Uterus (tissue), 4 donors: ENCODE measurements around the gene KIAA0825. TPM values are rescaled to one million over a fixed set of nuclear protein-coding genes. Genes with fewer than 3 reads are reported as not detected.
"Not testable (repeated sequence)": the region's sequence is repeated elsewhere in the genome, so short reads cannot be mapped to it uniquely, and the experiment has no call there.

Experiments used
- DNase-seq, 2 donors: peaks; one replicate each; pipeline ENCODE4 v3.0.0-alpha.2; 2019 to 2020
- H3K27ac ChIP-seq, 2 donors: fragments of 200-600 bp; sonication (generic); 1 replicate in 1 of 2; 2 replicates in 1 of 2; pipeline ENCODE4 v1.5.1; 2016 to 2018
- H3K27me3 ChIP-seq, 2 donors: fragments of 200-600 bp; sonication (generic); one replicate each; pipeline ENCODE4 v1.5.1; 2018 to 2019; ENCODE audit warnings: control low read depth in 1 of 2
- H3K36me3 ChIP-seq, 2 donors: fragments of 200-600 bp; sonication (generic); one replicate each; pipeline ENCODE4 v1.5.1; 2019; ENCODE audit warnings: control low read depth in 1 of 2
- H3K4me1 ChIP-seq, 2 donors: fragments of 200-600 bp; sonication (generic); one replicate each; pipeline ENCODE4 v1.5.1; 2018 to 2019; ENCODE audit warnings: control low read depth in 1 of 2
- H3K4me3 ChIP-seq, 2 donors: fragments of 200-600 bp; sonication (generic); 1 replicate in 1 of 2; 2 replicates in 1 of 2; pipeline ENCODE4 v1.5.1; 2018 to 2019; ENCODE audit warnings: mild to moderate bottlenecking in 1 of 2
- H3K9me3 ChIP-seq, 2 donors: fragments of 200-600 bp; sonication (generic); one replicate each; pipeline ENCODE4 v1.5.1; 2019; ENCODE audit warnings: control low read depth in 1 of 2
- POLR2A ChIP-seq, 2 donors: fragments of 450-650 bp; IDR thresholded peaks; one replicate each; pipeline ENCODE4 v1.6.1; 2016; ENCODE audit warnings: antibody characterized with exemption in 2 of 2, mild to moderate bottlenecking in 1 of 2, moderate library complexity in 1 of 2
- intact Hi-C: fragments of 100-400 bp; cut with DNase I; formaldehyde crosslinking; loops from one replicate; pipeline ENCODE4 v1.15.1; 2023; ENCODE audit warnings: low total_unique reads
- total RNA-seq, 4 donors: library from RNA; depleted of rRNA in 3 of 4; stranded (reverse); fragments of >200 nt in 3 of 4; gene quantifications; one replicate each; pipeline versions ENCODE4 v1.1.0 to v1.2.4, GENCODE V29; 2014 to 2023
- TF ChIP-seq, protein P1 (sequence below), 4 experiments: fragments of 200-600 bp in 2 of 4; fragments of 450-650 bp in 2 of 4; sonication (generic) in 2 of 4; IDR thresholded peaks; one replicate each; pipeline ENCODE4 v1.5.1; 2016 to 2019; ENCODE audit warnings: antibody characterized with exemption in 4 of 4, mild to moderate bottlenecking in 2 of 4, moderate library complexity in 1 of 4
- donor health status: DM: yes; HTN: yes; CAD: no.

The KIAA0825 gene
- total RNA-seq, 4 donors from 2014 or later = 1.5 to 34.6 (median 4.5) TPM

DNA sequence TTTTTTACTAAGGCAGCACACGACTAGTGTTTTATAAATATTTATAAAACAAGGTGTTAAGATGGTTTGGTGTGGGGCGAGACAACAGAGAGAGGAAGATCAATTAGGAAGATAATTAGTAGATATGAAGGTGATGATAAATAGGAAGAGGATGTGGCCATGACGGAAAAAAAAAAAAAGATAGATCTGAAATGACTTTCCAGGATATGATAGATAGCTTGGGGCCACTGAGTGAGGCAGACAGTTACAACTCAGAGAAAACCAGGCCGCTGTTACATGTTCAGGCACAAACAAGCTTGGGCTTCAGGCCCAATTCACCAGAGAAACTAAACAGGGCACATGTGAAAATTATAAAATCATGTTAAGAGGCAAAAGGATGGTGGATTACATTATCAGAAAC, 43.2 kb downstream of the KIAA0825 start:
- Histone ChIP-seq H3K4me1 (no peaks in the 10 kb centered on the region), H3K27me3 (no peaks in the 10 kb centered on the region), H3K27ac (no peak overlapping the region), H3K9me3 (no peaks in the 10 kb centered on the region), H3K4me3 (no peak overlapping the region), H3K36me3 (peaks cover 0 to 4% of the 10 kb centered on the region in 2 donors)
- intact Hi-C loops = no loop called here
- no peak for DNase-seq
- TF ChIP-seq, protein P1, sequence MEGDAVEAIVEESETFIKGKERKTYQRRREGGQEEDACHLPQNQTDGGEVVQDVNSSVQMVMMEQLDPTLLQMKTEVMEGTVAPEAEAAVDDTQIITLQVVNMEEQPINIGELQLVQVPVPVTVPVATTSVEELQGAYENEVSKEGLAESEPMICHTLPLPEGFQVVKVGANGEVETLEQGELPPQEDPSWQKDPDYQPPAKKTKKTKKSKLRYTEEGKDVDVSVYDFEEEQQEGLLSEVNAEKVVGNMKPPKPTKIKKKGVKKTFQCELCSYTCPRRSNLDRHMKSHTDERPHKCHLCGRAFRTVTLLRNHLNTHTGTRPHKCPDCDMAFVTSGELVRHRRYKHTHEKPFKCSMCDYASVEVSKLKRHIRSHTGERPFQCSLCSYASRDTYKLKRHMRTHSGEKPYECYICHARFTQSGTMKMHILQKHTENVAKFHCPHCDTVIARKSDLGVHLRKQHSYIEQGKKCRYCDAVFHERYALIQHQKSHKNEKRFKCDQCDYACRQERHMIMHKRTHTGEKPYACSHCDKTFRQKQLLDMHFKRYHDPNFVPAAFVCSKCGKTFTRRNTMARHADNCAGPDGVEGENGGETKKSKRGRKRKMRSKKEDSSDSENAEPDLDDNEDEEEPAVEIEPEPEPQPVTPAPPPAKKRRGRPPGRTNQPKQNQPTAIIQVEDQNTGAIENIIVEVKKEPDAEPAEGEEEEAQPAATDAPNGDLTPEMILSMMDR (IDR thresholded peaks at IDR 0.05) = no peak
- no peak for TF ChIP-seq POLR2A (IDR thresholded peaks at IDR 0.05)

DNA sequence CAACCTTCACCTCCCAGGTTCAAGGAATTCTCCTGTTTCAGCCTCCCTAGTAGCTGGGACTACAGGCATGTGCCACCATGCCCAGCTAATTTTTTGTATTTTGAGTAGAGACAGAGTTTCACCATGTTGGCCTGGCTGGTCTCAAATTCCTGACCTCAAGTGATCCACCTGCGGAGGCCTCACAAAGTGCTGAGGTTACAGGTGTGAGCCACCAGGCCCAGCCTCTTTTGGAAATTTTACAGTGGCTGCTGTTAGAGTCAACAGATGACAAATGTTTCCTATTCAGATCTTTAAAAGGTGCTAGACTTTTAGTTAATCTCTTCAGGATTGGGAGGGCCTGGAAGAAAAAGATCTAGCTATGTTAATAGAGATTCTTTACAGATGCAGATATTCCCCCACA, 45.1 kb downstream of the KIAA0825 start:
- DNase-seq, H3K4me1 ChIP-seq, H3K27me3 ChIP-seq, H3K9me3 ChIP-seq, H3K4me3 ChIP-seq, H3K36me3 ChIP-seq, H3K27ac ChIP-seq, intact Hi-C loops: not testable (repeated sequence)

DNA sequence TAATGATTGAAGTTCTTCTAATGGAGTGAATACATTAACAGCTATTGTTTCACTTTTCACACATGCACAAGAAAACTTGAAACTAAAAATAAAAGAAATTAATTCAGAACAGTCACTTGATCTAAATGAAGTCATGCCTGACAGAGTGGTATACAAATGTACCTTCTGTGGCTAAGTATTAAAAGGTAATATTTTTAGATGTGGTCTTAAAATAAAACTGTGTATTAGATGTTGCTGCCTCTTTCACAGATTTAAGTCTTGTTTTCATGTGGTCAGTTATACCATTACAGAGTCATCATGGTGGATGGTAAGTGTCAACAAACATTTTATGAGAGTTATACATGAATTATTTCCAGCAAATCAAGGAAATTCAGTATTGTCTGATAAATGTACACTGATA, 47.0 kb downstream of the KIAA0825 start:
- TF ChIP-seq, protein P1 (IDR thresholded peaks at IDR 0.05) = no peak
- no peak for TF ChIP-seq POLR2A (IDR thresholded peaks at IDR 0.05)
- H3K4me3 ChIP-seq = no peak overlapping the region
- no peaks in the 10 kb centered on the region for H3K4me1 ChIP-seq
- H3K27ac ChIP-seq = no peak overlapping the region
- intact Hi-C loops = no loop called here
- H3K36me3 ChIP-seq = peaks cover 0 to 4% of the 10 kb centered on the region in 2 donors
- no peak for DNase-seq
- H3K27me3 ChIP-seq = no peaks in the 10 kb centered on the region
- no peaks in the 10 kb centered on the region for H3K9me3 ChIP-seq

DNA sequence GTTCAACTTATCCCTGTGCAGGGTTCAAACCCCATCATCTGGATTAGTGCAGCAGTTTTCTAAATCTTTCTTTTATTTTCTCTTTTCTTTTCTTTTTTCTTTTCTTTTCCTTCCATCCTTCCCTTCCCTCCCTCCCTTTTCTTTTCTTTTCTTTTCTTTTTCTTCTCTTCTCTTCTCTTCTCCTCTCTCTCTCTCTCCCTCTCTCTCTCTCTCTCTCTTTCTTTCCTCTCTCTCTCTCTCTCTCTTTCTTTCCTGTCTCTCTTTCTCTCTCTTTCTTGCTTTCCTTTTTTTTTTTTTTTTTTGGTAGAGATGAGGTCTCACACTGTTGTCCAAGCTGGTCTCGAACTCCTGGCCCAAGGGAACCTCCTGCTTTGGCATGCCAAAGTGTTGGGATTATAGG, 53.6 kb downstream of the KIAA0825 start:
- Histone ChIP-seq H3K36me3 (no peaks in the 10 kb centered on the region), H3K27me3 (no peaks in the 10 kb centered on the region), H3K4me3 (no peak overlapping the region), H3K9me3 (no peaks in the 10 kb centered on the region), H3K27ac (no peak overlapping the region), H3K4me1 (no peaks in the 10 kb centered on the region)
- TF ChIP-seq POLR2A (IDR thresholded peaks at IDR 0.05) = no peak
- TF ChIP-seq, protein P1 (IDR thresholded peaks at IDR 0.05) = no peak
- no peak for DNase-seq
- intact Hi-C loops = no loop called here

DNA sequence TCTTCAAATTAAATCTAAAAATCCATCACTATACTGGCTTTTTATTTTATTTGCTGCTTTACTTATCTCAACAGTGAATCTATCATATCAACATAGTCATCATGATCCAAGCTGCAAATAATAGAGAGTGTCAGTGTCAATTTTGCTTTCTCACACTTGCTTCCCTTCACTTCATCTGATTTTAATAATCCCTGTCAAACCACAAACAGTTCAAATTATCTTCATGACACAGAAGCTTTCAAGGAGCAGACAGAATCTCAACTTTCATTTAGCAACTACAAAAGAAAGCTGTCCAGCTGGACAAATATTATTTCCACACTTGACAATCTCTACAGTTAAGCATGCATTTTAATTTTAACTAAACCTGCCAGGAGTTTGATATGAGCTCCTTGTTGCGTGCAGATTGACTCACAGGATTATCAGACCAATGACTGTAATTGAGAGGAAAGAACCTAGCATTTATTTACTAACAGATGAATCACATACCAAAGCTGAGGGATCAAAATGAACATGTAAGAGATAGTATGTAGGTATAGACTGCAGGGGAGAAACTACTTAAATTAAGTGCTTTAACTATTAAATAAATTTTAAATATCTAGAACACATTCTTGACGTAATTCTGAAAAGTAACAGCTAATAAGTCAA, 56.0 kb downstream of the KIAA0825 start:
- TF ChIP-seq, protein P1 (IDR thresholded peaks at IDR 0.05) = no peak
- TF ChIP-seq POLR2A (IDR thresholded peaks at IDR 0.05) = no peak
- Histone ChIP-seq H3K27me3 (no peaks in the 10 kb centered on the region), H3K9me3 (no peaks in the 10 kb centered on the region), H3K27ac (no peak overlapping the region), H3K36me3 (no peaks in the 10 kb centered on the region), H3K4me3 (no peak overlapping the region), H3K4me1 (no peaks in the 10 kb centered on the region)
- no peak for DNase-seq
- intact Hi-C loops = no loop called here

DNA sequence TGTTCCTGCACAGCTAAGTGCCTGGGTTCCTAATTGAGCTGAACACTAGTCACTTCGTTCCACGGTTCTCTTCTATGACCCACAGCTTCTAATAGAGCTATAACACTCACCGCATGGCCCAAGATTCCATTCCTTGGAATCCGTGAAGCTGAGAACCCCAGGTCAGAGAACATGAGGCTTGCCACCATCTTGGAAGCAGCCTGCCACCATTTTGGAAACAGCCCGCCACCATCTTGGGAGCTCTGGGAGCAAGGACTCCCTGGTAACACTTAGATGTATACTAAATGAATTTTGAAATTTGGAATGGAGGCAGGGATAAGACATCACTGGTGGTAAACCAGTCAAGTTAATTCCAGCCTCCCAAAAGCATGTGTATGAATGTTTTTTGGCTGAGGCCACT, 60.4 kb downstream of the KIAA0825 start:
- Histone ChIP-seq H3K36me3 (no peaks in the 10 kb centered on the region), H3K9me3 (no peaks in the 10 kb centered on the region), H3K4me1 (no peaks in the 10 kb centered on the region), H3K27ac (no peak overlapping the region), H3K27me3 (no peaks in the 10 kb centered on the region), H3K4me3 (no peak overlapping the region)
- TF ChIP-seq, protein P1 (IDR thresholded peaks at IDR 0.05) = no peak
- DNase-seq = no peak
- intact Hi-C loops = no loop called here
